Measurements from ENCODE around the gene TBC1D14.
"Not testable (repeated sequence)": the region's sequence is repeated elsewhere in the genome, so short reads cannot be mapped to it uniquely, and the experiment has no call there.

The TBC1D14 gene

GRCh38 chr4:6910960-6911874 lies 1.6 kb downstream of the TBC1D14 start:
- DNase-seq, result no peak

DNA sequence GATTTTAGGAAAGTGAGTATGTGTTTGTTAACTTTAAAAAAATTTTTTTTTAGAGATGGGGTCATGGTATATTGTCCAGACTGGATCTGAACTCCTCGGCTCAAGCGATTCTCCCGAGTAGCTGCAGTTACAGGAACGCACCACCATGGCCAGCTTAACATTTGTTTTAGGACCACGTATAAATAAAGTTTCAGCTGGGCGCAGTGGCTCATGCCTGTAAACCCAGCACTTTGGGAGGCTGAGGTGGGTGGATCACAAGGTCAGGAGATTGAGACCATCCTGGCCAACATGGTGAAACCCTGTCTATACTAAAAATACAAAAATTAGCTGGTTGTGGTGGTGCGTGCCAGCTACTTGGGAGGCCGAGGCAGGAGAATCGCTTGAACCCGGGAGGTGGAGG lies 2.3 kb downstream of the TBC1D14 start:
- DNase-seq, result not testable (repeated sequence)

GRCh38 chr4:6912441-6912840 lies 2.8 kb downstream of the TBC1D14 start:
- no peak for DNase-seq

GRCh38 chr4:6913350-6913905 lies 3.8 kb downstream of the TBC1D14 start:
- no peak for DNase-seq

GRCh38 chr4:6914448-6914847 lies 4.8 kb downstream of the TBC1D14 start:
- DNase-seq, result no peak

DNA sequence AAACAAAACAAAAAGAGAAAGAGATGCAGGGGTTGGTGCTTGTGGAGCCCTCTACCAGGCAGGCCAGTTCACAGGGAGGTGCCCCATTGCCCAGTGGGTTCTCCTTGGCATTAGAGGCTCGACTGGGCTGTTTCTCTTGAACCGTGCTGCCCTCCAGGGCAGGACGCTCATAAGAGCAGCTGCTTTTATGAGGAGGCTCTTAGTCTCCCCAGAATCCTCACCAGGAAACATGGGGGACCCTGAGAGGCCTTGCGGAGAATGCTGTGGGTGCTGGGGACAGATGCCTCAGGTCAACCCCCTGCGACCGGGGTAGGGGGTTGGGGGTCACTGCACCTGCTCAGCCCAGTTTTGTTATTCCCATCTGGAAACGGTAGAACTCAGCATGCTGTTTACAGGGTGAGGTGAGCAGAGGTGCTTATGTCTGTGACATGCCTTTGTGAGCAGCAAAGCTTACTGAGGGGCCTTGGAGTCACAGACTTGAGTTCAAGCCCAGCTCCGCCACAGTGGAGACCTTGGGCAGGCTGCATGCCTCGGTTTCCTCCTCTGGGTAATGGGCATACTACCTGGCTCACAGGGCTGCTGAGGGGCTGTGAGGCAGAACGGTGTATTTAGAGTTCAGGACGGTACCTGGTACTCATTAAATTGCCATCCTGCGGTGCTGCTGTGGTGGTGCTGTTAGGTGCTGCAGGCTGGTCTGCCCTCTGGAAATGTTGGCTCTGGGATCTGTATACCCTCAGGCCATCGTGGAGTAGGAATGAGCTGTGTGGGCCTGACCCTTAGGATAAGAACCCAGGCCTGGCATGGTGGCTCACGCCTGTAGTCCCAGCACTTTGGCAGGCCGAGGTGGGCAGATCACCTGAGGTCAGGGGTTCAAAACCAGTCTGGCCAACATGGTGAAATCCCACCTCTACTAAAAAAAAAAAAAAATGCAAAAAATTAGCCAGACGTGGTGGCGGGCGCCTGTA lies 5.7 kb downstream of the TBC1D14 start:
- no peak for DNase-seq

DNA sequence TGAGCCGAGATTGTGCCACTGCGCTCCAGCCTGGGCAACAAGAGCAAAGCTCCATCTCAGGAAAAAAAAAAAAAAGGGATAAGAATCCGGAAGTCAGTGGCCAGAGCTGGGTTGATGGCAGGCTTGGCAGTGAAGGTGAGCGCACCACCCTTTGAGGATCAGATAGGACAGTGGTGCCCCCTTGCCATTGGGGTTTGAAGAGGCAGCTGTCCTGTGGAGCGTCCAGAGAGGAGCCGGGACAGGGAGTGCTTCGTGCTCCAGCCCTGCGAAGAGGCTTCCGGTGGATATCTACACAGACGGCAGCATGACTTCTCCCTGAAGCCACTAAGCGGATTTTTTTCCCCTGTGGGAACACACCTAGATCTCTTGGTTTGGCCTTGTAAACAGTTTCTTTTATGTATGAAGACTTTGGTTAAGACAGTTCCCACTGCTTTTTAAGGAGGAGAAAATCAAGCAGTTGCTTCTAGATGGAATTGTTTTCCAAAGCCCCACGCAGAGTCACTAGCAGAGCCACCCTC lies 6.5 kb downstream of the TBC1D14 start:
- no peak for DNase-seq

- no peak for DNase-seq
Observed at GRCh38 chr4:6916587-6917460, 7.2 kb downstream of the TBC1D14 start.

DNA sequence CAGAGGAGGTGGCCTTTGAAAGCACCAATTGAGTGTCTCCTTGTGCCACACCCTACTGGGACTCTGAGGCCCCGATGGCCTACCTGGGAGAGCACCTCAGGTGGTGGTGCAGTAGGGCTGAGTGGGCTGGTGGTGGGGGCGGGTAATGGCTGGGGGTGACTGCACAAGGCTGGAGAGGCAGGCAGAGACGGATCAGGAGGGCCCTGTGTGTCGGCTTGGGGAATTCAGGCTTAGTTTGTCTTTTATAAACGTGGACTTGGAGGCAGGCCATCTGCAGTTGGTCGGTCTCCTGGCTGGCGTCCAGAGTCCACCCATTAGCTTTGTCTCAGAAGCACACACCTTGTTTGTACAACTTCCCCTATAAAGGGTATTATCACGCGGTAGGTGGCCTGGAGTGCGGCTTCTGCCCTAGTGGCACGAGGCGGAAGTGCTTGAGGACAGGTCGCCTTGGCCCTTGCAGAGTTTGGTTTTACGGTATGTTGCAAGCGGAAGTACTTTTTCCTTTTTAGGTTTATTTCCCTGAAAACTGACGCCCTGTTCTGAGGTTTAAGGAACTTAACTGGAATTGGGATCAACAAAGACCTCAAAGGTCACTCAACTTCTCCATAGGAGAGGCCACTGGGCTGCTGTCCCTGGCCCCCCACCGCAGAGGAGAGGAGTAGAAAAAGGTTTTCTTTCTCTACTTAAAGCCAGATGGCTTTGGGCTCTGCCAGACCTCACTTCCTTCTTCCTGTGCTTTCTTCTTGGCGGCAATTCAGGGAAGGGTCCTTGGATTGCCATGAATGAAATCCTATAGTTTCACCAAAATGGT lies 8.0 kb downstream of the TBC1D14 start:
- DNase-seq, result peak; percentile 68

DNA sequence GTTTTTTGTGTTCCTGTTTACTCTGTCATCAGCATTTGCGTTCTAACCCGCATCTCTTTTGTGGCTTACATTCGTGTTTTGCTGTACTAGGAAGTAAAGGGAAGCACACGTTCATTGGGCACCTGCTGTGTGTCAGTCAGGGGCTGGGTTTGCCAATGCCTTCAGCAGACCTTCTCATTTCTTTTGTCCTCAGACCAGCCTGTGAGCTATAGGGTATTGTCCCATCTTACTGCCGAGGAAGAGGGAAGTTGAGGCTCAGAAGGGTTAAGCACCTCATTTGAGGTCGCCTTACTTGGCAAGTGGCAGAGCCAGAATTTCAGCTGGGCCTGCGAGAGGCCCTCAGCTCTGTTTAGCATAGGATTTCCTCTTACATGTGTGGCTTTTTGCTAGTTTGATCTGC lies 8.7 kb downstream of the TBC1D14 start:
- DNase-seq, result no peak

DNA sequence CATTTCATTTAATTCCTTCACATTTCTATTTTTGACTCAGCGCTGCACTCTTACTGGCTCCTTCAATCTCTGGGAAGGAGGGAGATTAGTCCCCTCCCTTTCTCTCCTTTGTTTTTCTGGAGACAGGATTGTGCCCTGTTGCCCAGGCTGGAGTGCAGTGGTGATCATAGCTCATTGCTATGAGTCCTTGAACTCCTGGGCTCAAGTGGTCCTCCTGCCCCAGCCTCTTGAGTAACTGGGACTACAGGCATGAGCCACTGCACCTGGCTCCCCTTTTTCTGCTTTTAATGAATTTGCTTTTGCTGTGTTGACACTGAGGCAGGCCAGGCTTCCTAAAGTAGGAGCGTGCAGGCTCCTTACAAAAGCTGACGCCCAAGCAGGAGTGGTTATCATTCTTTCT lies 10.5 kb downstream of the TBC1D14 start:
- no peak for DNase-seq

DNA sequence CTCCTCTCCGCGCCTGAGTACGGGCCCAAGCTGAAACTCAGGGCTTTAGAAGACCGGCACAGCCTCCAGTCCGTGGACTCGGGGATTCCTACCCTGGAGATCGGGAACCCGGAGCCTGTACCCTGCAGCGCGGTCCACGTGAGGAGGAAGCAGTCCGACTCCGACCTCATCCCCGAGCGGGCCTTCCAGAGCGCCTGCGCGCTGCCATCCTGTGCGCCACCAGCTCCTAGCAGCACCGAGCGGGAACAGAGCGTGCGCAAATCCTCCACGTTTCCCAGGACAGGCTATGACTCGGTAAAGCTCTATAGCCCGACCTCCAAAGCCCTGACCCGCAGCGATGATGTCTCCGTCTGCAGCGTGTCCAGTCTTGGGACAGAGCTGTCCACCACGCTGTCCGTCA lies 13.9 kb downstream of the TBC1D14 start:
- no peak for DNase-seq

DNA sequence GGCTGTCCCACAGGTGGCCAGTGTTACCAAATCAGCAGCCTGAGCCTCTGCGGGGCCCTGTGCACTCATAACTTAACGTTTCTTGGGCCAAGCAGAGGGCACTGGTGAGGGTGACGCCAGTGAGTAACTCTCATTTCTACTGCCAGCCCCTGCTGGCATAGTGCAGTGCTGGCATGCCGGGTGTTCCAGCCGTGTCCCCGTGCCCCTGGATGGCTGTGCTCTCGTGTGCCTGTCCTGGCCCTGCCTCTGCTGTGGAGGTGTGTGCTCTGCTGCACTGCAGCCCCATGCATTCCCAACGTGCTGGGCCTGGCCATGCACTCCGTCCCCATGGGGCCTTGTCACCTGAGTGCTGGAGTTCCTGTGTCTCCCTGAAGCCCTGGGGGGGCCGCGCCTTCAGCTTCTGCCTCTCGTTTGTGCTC lies 14.7 kb downstream of the TBC1D14 start:
- no peak for DNase-seq

DNA sequence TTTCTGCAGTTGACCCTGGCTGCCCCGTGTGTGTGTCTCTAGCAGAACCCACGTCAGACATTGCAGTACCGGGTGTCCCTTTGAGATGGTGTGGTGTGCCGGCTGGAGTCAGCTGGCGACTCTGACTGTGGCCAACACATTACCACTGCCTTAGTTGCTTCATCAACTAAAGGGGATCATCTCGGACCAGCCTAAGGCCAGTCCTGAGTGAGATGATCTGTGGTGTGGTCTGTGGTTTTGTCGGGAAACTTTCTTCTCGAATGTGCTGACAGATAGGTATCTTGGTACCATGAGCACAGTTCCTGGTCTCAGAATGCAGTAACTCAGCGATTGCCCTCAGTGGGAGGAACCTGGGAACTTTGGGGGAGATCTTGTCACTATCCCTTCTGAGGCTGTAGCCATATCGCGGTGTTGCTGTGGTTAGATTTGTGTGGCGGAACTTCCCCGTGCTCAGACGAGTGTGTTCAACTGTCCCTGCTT lies 15.8 kb downstream of the TBC1D14 start:
- no peak for DNase-seq

DNA sequence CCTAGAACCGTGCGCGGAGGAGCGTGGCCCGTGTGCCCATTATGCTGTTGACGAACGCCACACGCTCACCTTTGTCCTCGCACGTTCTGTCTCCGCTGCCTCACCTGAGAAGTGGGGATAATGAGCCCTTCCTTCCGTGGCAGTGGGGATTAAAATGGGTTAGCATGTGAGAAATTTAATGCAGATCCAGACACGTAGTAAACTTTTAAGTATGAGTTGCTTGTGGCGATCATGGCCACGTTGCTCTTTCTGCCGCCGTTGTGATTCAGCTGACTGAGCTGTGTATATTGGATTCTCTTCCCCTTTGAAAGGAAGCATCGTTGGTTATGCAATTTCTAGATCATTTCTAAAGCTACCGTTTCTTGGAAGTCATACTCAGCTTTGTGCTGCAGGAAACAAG lies 16.5 kb downstream of the TBC1D14 start:
- no peak for DNase-seq

- peak; percentile 60 for DNase-seq
Observed at GRCh38 chr4:6926681-6927478, 17.3 kb downstream of the TBC1D14 start.

GRCh38 chr4:6928081-6928480 lies 18.5 kb downstream of the TBC1D14 start:
- DNase-seq, result no peak

- DNase-seq, result no peak
Observed at GRCh38 chr4:6929339-6929811, 19.7 kb downstream of the TBC1D14 start.

DNA sequence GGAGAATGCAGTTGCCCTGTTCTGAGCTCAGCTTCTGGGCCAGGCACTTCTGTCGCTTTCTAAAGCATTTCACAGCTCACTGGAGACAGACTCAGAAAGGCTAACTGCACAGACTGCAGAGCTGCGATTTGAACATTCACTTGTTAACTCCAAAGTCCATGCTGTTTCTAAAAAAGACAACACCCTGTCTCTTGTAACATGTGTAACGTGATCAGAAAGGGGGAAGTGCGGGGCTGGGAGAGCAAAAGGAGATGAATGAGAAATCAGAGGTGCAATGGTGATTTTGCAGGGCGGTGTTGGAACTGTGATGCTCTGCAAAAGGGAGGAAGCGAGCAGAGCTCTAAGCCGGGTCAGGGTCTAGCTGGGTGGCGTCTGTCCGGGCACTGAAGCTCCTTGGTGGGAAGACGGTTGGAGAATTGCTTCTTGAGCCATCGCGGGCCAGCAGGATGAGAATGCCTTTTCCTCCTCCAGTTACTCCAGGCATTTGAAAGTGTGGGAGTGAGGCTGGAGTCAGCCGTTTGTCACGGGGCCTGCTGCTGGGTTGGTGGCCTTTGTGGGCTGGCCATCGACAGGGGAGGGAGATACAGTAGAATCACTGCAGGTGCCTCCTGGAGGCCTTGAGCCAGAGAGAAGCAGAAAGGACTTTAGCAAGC lies 20.3 kb downstream of the TBC1D14 start:
- DNase-seq, result no peak

All from NCI-H2227 treated with DMSO at 0.1 percent for 48 hours (cell line).